Heart right ventricle (tissue), 16 donors: ENCODE results near the gene SPINT4. TPM values are rescaled to one million over a fixed set of nuclear protein-coding genes. Genes with fewer than 3 reads are reported as not detected.

ENCODE experiments used
- ATAC-seq, 8 donors: fragments of 200-7000 bp; cut with Tn5 transposase; one replicate each; pipeline ENCODE4 v1.9.1; 2020; ENCODE audit warnings: mild to moderate bottlenecking in 8 of 8, moderate library complexity in 8 of 8, moderate number of reproducible peaks in 1 of 8
- DNase-seq, 2 donors: peaks; one replicate each; pipeline ENCODE4 v3.0.0-alpha.2; 2020
- H3K27ac ChIP-seq, 10 donors: fragments of 200-600 bp; sonication (generic) in 2 of 10; one replicate each; pipeline versions ENCODE4 v1.5.0 to v1.8.0; 2020 to 2022; ENCODE audit warnings: mild to moderate bottlenecking in 3 of 10
- H3K27me3 ChIP-seq, 7 donors: fragments of 200-600 bp; one replicate each; pipeline ENCODE4 v1.8.0; 2021 to 2022; ENCODE audit warnings: mild to moderate bottlenecking in 2 of 7
- H3K36me3 ChIP-seq, 9 donors: fragments of 200-600 bp; sonication (generic) in 1 of 9; one replicate each; pipeline versions ENCODE4 v1.5.0 to v1.8.0; 2020 to 2022; ENCODE audit warnings: mild to moderate bottlenecking in 2 of 9
- H3K4me1 ChIP-seq, 9 donors: fragments of 200-600 bp; sonication (generic) in 1 of 9; one replicate each; pipeline versions ENCODE4 v1.5.0 to v1.8.0; 2020 to 2022; ENCODE audit warnings: mild to moderate bottlenecking in 4 of 9
- H3K4me3 ChIP-seq, 10 donors: fragments of 200-600 bp; sonication (generic) in 2 of 10; one replicate each; pipeline versions ENCODE4 v1.5.0 to v1.8.0; 2020 to 2022; ENCODE audit warnings: mild to moderate bottlenecking in 7 of 10, moderate library complexity in 2 of 10
- H3K9me3 ChIP-seq, 11 donors: fragments of 200-600 bp in 10 of 11; sonication (generic) in 2 of 11; one replicate each; pipeline versions ENCODE4 v1.5.0 to v1.8.0; 2013 to 2022; ENCODE audit warnings: mild to moderate bottlenecking in 2 of 11, control low read depth in 1 of 11, moderate library complexity in 1 of 11
- CTCF ChIP-seq, 9 donors: fragments of 200-600 bp; sonication (generic) in 2 of 9; IDR thresholded peaks; one replicate each; pipeline versions ENCODE4 v1.5.0 to v1.8.0; 2021 to 2022; ENCODE audit warnings: antibody characterized with exemption in 9 of 9, mild to moderate bottlenecking in 5 of 9, moderate library complexity in 1 of 9
- WGBS, 2 donors: extraction: QIAGEN DNeasy Blood & Tissue Kit; methylation state at CpG; one replicate each; pipeline ENCODE4 v1.1.7; 2013; ENCODE audit warnings: inconsistent platforms in 1 of 2; 5-methylcytosine and 5-hydroxymethylcytosine counted together
- intact Hi-C, 10 donors: fragments of 100-400 bp; cut with DNase I; formaldehyde crosslinking; loops; one replicate each; pipeline versions ENCODE4 v1.11.1 to v1.14.2; 2022
- microRNA-seq, 2 donors: library from miRNA; unstranded; fragments of <30 nt; microRNA quantifications; one replicate each; pipeline ENCODE4 v1.2.0, GENCODE V29; 2021
- polyA plus RNA-seq, 2 donors: library from polyadenylated mRNA; stranded (reverse); fragments of 200-250 nt; gene quantifications; one replicate each; pipeline ENCODE4 v1.2.3, GENCODE V29; 2013
- total RNA-seq, 10 donors: library from RNA; stranded (reverse); fragmentation: NEBNext Ultra II Directional in 3 of 10; extraction: Animal tissue kit (Norgen Biotek cat#: 25700) in 3 of 10; gene quantifications; one replicate each; pipeline versions ENCODE4 v1.2.1 to v1.2.4, GENCODE V29; 2021 to 2023
- donor health status: Arrhythmogenic right ventricular cardiomyopathy.
- donor health status: ischemic (EF 13 %, LVEDD 7.1; RV severe dilation, severe dysfunction).
- donor health status: healthy with polysubstance abuse.
- donor health status: DM: no; HTN: yes; CAD: no.
- donor health status: DM: no; HTN: no; CAD: no.
- donor health status: ischemic (EF 25% LVEDD 6.9; RV normal size, moderate dysfunction).
- donor health status: ischemic (EF 25% LVEDD 5.7; RV mildly dilated, moderate dysfunction).
- donor health status: healthy.
- donor health status: DM: yes; HTN: yes; CAD: no.
- donor health status: Ischemic cardiomyopathy.
- donor health status: ischemic (EF 35%, LVEDD 5.7; RV mildly dilated, moderate dysfunction).
- donor health status: nonischemic (EF 11% LVEDD 7.7; RV severe dilation, severe dysfunction).
- donor health status: DM: yes; HTN: yes; CAD: no.
- donor health status: PGD.
- donor health status: ischemic (EF 29% LVEDD 5.4; RV normal size, mild dysfunction).
- donor health status: nonischemic (EF 23%, LVEDD 6.1; RV moderate dilation, normal function).

Gene SPINT4
- total and polyA plus RNA-seq, 12 donors = not detected

- TF ChIP-seq CTCF (IDR thresholded peaks at IDR 0.05) = no peak
- no peak overlapping the region for H3K4me3 ChIP-seq
- H3K27ac ChIP-seq = no peak overlapping the region
- H3K9me3 ChIP-seq = no peaks in the 10 kb centered on the region
- no peak for ATAC-seq
- WGBS, 2 donors = 64 to 74% methylated on average over 2 of the region's 2 CpGs
- no peaks in the 10 kb centered on the region for H3K36me3 ChIP-seq
- peaks cover 0 to 3% (median 0%) of the 10 kb centered on the region in 7 donors for H3K27me3 ChIP-seq
- DNase-seq = no peak
- intact Hi-C loops = loop anchor here in 9 of 10 donors (5.0 to 10.0 kb wide), 8 partner anchors 230 to 458 kb away; partner anchors contain the start of genes EPPIN (in 2 of the 9) and WFDC2 (in 1 of the 9)
- H3K4me1 ChIP-seq = peaks cover 0 to 31% (median 11%) of the 10 kb centered on the region in 9 donors
These were observed 52.8 kb downstream of the SPINT4 start for GRCh38 chr20:45774945-45775344.

- DNase-seq (no peak), ATAC-seq (no peak)
- Histone ChIP-seq H3K27me3 (peaks cover 0 to 3% (median 0%) of the 10 kb centered on the region in 7 donors), H3K36me3 (no peaks in the 10 kb centered on the region), H3K4me1 (peaks cover 0 to 31% (median 11%) of the 10 kb centered on the region in 9 donors), H3K9me3 (no peaks in the 10 kb centered on the region), H3K27ac (no peak overlapping the region), H3K4me3 (no peak overlapping the region)
- WGBS, 2 donors = 87% methylated on average over 6 of the region's 6 CpGs
- no peak for TF ChIP-seq CTCF (IDR thresholded peaks at IDR 0.05)
- intact Hi-C loops = loop anchor here in 5 of 10 donors (10.0 kb wide), 5 partner anchors 231 to 341 kb away; partner anchors contain the start of genes EPPIN (in 2 of the 5) and WFDC2 (in 1 of the 5)
These were observed 53.3 kb downstream of the SPINT4 start for GRCh38 chr20:45775411-45775810.

Small RNA genes within 50 kb of the gene (microRNA-seq; reads per million reads assigned to microRNA genes)
- gene MIR3617 = 0 to 0.60 reads per million in 2 donors

Other genes with a start within 250 kb of the SPINT4 start
- gene SPINT3, start 206.7 kb upstream of the SPINT4 start, total RNA-seq = not detected
- not detected for gene SPINT3, start 206.7 kb upstream of the SPINT4 start, polyA plus RNA-seq
- gene WFDC6, start 182.9 kb upstream of the SPINT4 start, total RNA-seq = not detected
- not detected for gene WFDC6, start 182.9 kb upstream of the SPINT4 start, polyA plus RNA-seq
- not detected for gene EPPIN, start 174.9 kb upstream of the SPINT4 start, total RNA-seq
- not detected for gene EPPIN, start 174.9 kb upstream of the SPINT4 start, polyA plus RNA-seq
- gene WFDC8, start 143.1 kb upstream of the SPINT4 start, total RNA-seq = not detected
- not detected for gene WFDC8, start 143.1 kb upstream of the SPINT4 start, polyA plus RNA-seq
- not detected for gene WFDC10A, start 92.6 kb upstream of the SPINT4 start, total RNA-seq
- gene WFDC10A, start 92.6 kb upstream of the SPINT4 start, polyA plus RNA-seq = not detected
- gene WFDC9, start 91.1 kb upstream of the SPINT4 start, total RNA-seq = not detected
- not detected for gene WFDC9, start 91.1 kb upstream of the SPINT4 start, polyA plus RNA-seq
- gene WFDC11, start 52.1 kb upstream of the SPINT4 start, total RNA-seq = not detected
- not detected for gene WFDC11, start 52.1 kb upstream of the SPINT4 start, polyA plus RNA-seq
- not detected for gene WFDC13, start 20.3 kb upstream of the SPINT4 start, total RNA-seq
- not detected for gene WFDC13, start 20.3 kb upstream of the SPINT4 start, polyA plus RNA-seq
- gene WFDC10B, start 17.3 kb upstream of the SPINT4 start, total RNA-seq = not detected
- not detected for gene WFDC10B, start 17.3 kb upstream of the SPINT4 start, polyA plus RNA-seq
- gene WFDC3, start 69.5 kb downstream of the SPINT4 start, total RNA-seq = 1 to 10 TPM in 3 of 10 donors, under 1 TPM in 3, not detected in 4; 0.49 to 2.3 (median 0.99) TPM
- under 1 TPM; 0.44 to 0.75 TPM for gene WFDC3, start 69.5 kb downstream of the SPINT4 start, polyA plus RNA-seq
- gene DNTTIP1, start 69.6 kb downstream of the SPINT4 start, total RNA-seq = 10 to 100 TPM; 13.8 to 32.2 (median 23.3) TPM
- gene DNTTIP1, start 69.6 kb downstream of the SPINT4 start, polyA plus RNA-seq = 10 to 100 TPM; 18.4 to 33.5 TPM
- gene UBE2C, start 90.3 kb downstream of the SPINT4 start, total RNA-seq = 1 to 10 TPM in 6 of 10 donors, under 1 TPM in 2, not detected in 2; 0.40 to 8.6 (median 1.3) TPM
- under 1 TPM; 0.37 to 0.54 TPM for gene UBE2C, start 90.3 kb downstream of the SPINT4 start, polyA plus RNA-seq
- gene TNNC2, start 105.0 kb downstream of the SPINT4 start, total RNA-seq = under 1 TPM in 1 of 10 donors, not detected in 9; 0.44 TPM
- under 1 TPM; 0.59 to 0.88 TPM for gene TNNC2, start 105.0 kb downstream of the SPINT4 start, polyA plus RNA-seq
- 10 to 100 TPM; 15.4 to 27.0 (median 19.3) TPM for gene SNX21, start 111.5 kb downstream of the SPINT4 start, total RNA-seq
- 10 to 100 TPM; 15.8 to 18.0 TPM for gene SNX21, start 111.5 kb downstream of the SPINT4 start, polyA plus RNA-seq
- gene ACOT8, start 135.0 kb downstream of the SPINT4 start, total RNA-seq = 10 to 100 TPM; 21.3 to 34.1 (median 27.4) TPM
- gene ACOT8, start 135.0 kb downstream of the SPINT4 start, polyA plus RNA-seq = 10 to 100 TPM; 39.9 to 46.6 TPM
- 1 to 10 TPM; 1.4 to 2.5 (median 2.0) TPM for gene ZSWIM3, start 135.3 kb downstream of the SPINT4 start, total RNA-seq
- 1 to 10 TPM; 1.5 to 1.6 TPM for gene ZSWIM3, start 135.3 kb downstream of the SPINT4 start, polyA plus RNA-seq
- gene ZSWIM1, start 158.9 kb downstream of the SPINT4 start, total RNA-seq = 10 to 100 TPM in 6 of 10 donors, 1 to 10 TPM in 4; 9.2 to 12.0 (median 10.4) TPM
- gene ZSWIM1, start 158.9 kb downstream of the SPINT4 start, polyA plus RNA-seq = 1 to 10 TPM; 3.8 to 4.9 TPM
- 1 to 10 TPM; 1.0 to 3.1 (median 2.0) TPM for gene SPATA25, start 165.3 kb downstream of the SPINT4 start, total RNA-seq
- 1 to 10 TPM in 1 of 2 donors, under 1 TPM in 1; 0.65 to 4.3 TPM for gene SPATA25, start 165.3 kb downstream of the SPINT4 start, polyA plus RNA-seq
- 10 to 100 TPM in 1 of 10 donors, 1 to 10 TPM in 9; 6.2 to 11.1 (median 8.3) TPM for gene NEURL2, start 168.9 kb downstream of the SPINT4 start, total RNA-seq
- gene NEURL2, start 168.9 kb downstream of the SPINT4 start, polyA plus RNA-seq = 1 to 10 TPM; 3.3 to 7.2 TPM
- gene CTSA, start 169.0 kb downstream of the SPINT4 start, total RNA-seq = 100 to 1,000 TPM in 8 of 10 donors, 10 to 100 TPM in 2; 75.1 to 173 (median 112) TPM
- 10 to 100 TPM; 77.4 to 98.7 TPM for gene CTSA, start 169.0 kb downstream of the SPINT4 start, polyA plus RNA-seq
- 100 to 1,000 TPM in 2 of 10 donors, 10 to 100 TPM in 8; 10.7 to 230 (median 32.7) TPM for gene PLTP, start 189.8 kb downstream of the SPINT4 start, total RNA-seq
- 10 to 100 TPM; 39.2 to 55.8 TPM for gene PLTP, start 189.8 kb downstream of the SPINT4 start, polyA plus RNA-seq
- gene PCIF1, start 212.3 kb downstream of the SPINT4 start, total RNA-seq = 10 to 100 TPM; 23.6 to 33.1 (median 27.4) TPM
- gene PCIF1, start 212.3 kb downstream of the SPINT4 start, polyA plus RNA-seq = 10 to 100 TPM; 20.8 to 28.8 TPM
- 10 to 100 TPM in 1 of 10 donors, 1 to 10 TPM in 9; 6.1 to 11.6 (median 7.3) TPM for gene ZNF335, start 249.9 kb downstream of the SPINT4 start, total RNA-seq
- 10 to 100 TPM in 1 of 2 donors, 1 to 10 TPM in 1; 4.9 to 13.1 TPM for gene ZNF335, start 249.9 kb downstream of the SPINT4 start, polyA plus RNA-seq